ENCODE data around the gene GTPBP6.
"Not testable (repeated sequence)": the region's sequence is repeated elsewhere in the genome, so short reads cannot be mapped to it uniquely, and the experiment has no call there.

GTPBP6 gene

DNA sequence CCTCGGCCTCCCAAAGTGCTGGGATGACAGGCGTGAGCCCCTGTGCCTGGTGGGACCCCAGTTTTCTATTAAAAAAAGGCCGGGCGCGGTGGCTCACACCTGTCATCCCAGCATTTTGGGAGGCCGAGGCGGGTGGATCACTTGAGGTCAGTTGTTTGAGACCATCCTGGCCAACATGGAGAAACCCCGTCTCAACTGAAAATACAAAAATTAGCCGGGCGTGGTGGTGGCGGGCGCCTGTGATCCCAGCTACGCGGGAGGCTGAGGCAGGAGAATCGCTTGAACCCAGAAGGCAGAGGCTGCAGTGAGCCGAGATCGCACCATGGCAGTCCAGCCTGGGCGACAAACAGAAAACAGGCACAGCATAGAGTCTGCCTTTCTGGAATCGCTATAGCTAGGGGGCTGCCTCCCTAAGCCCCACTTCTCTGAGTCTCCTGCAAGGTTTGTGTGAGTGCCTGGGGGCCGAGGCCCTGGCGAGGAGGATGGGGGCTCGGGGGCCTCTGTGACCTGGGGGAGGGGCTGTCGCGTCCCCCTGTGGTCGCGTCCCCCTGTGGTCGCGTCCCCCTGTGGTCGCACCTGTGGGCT, 11.6 kb upstream of the GTPBP6 start:
- ATAC-seq (replicated peaks; ENCODE audit: extremely low read depth, poor library complexity, severe bottlenecking); H3K4me3 Mint-ChIP-seq; H3K36me3 Mint-ChIP-seq (ENCODE audit: insufficient read depth); H3K27ac Mint-ChIP-seq (ENCODE audit: low read depth); H3K9me3 Mint-ChIP-seq; H3K27me3 Mint-ChIP-seq; DNase-seq (ENCODE audit: low spot score in 2 of 2): not testable (repeated sequence)
- peaks cover 11% of the 10 kb centered on the region for H3K4me1 Mint-ChIP-seq

DNA sequence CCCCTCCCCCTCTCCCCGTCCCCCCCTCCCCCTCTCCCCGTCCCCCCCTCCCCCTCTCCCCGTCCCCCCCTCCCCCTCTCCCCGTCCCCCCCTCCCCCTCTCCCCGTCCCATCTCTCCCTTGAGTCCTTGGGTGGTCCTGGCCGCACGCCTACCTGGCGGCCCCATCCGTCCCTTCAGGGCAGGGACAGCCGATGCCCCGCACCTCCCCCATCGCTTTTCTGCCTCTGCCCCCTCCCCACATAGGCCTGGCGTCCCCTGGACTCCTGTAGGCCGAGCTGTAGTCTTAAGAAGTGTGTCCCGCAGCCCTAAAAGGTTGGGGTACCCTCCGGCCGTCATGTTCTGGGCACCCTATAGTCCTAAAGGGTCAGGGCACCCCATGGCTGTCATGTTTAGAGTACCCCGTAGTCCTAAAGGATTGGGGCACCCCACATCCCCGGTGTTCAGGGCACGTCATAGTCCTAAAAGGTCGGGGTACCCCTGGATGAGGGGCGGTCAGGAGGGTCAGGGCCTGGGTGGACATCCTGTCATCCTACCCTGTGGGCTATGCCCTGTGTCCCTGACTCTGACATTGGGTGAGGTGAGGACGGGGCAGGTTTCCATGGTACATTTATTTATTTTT, 10.8 kb upstream of the GTPBP6 start:
- H3K4me1 Mint-ChIP-seq, result peaks cover 16% of the 10 kb centered on the region
- ATAC-seq (replicated peaks; ENCODE audit: extremely low read depth, poor library complexity, severe bottlenecking) (no peak), DNase-seq (ENCODE audit: low spot score in 2 of 2) (no peak)
- no peaks in the 10 kb centered on the region for H3K36me3 Mint-ChIP-seq (ENCODE audit: insufficient read depth)
- H3K27ac Mint-ChIP-seq (ENCODE audit: low read depth), result no peak overlapping the region
- no peaks in the 10 kb centered on the region for H3K9me3 Mint-ChIP-seq
- no peaks in the 10 kb centered on the region for H3K27me3 Mint-ChIP-seq
- peak overlapping the region; percentile 20 for H3K4me3 Mint-ChIP-seq

DNA sequence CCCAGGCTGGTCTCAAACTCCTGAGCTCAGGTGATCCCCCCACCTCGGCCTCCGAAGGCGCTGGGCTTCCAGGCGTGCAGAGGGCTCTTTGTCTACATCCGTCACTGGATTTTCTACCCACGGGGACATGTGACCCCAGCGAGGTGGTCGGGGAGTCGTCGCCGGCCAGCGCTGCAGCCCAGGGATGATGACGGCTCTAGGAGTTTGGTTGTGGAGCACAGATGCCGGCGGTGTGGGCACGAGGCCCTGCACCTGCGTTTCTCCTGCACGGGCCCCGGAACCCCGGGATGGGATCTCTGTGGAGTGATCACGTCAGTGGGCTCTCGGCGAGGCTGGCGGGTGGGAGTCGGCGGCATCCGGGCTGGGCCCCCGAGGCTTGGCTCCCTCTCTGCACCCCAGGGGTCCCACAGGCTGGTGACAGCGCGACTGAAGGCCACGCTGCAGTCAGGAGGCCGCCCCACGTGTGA, 9.1 kb upstream of the GTPBP6 start:
- DNase-seq (ENCODE audit: low spot score in 2 of 2), result no peak
- Mint-ChIP-seq H3K9me3 (no peaks in the 10 kb centered on the region), H3K27me3 (no peaks in the 10 kb centered on the region), H3K27ac (ENCODE audit: low read depth) (no peak overlapping the region), H3K4me1 (peaks cover 27% of the 10 kb centered on the region), H3K4me3 (no peak overlapping the region), H3K36me3 (ENCODE audit: insufficient read depth) (peaks cover 15% of the 10 kb centered on the region)
- no peak for ATAC-seq (replicated peaks; ENCODE audit: extremely low read depth, poor library complexity, severe bottlenecking)

GRCh38 chrX:324664-325063, 6.1 kb upstream of the GTPBP6 start:
- H3K4me1 Mint-ChIP-seq, result peaks cover 31% of the 10 kb centered on the region
- H3K27me3 Mint-ChIP-seq; ATAC-seq (replicated peaks; ENCODE audit: extremely low read depth, poor library complexity, severe bottlenecking); H3K27ac Mint-ChIP-seq (ENCODE audit: low read depth); DNase-seq (ENCODE audit: low spot score in 2 of 2); H3K4me3 Mint-ChIP-seq; H3K9me3 Mint-ChIP-seq: not testable (repeated sequence)
- peaks cover 19% of the 10 kb centered on the region for H3K36me3 Mint-ChIP-seq (ENCODE audit: insufficient read depth)

- peaks cover 19% of the 10 kb centered on the region for H3K36me3 Mint-ChIP-seq (ENCODE audit: insufficient read depth)
- H3K27ac Mint-ChIP-seq (ENCODE audit: low read depth), result peak overlapping the region; percentile 97
- H3K4me1 Mint-ChIP-seq, result peaks cover 26% of the 10 kb centered on the region
- H3K4me3 Mint-ChIP-seq, result peak overlapping the region; percentile 67
- H3K27me3 Mint-ChIP-seq, result no peaks in the 10 kb centered on the region
- H3K9me3 Mint-ChIP-seq, result no peaks in the 10 kb centered on the region
- ATAC-seq (replicated peaks; ENCODE audit: extremely low read depth, poor library complexity, severe bottlenecking), result peak; percentile 29
- peak in 1 of 2 donors; percentile 34 for DNase-seq (ENCODE audit: low spot score in 2 of 2)
Measured at GRCh38 chrX:323721-324628, 5.4 kb upstream of the GTPBP6 start.

DNA sequence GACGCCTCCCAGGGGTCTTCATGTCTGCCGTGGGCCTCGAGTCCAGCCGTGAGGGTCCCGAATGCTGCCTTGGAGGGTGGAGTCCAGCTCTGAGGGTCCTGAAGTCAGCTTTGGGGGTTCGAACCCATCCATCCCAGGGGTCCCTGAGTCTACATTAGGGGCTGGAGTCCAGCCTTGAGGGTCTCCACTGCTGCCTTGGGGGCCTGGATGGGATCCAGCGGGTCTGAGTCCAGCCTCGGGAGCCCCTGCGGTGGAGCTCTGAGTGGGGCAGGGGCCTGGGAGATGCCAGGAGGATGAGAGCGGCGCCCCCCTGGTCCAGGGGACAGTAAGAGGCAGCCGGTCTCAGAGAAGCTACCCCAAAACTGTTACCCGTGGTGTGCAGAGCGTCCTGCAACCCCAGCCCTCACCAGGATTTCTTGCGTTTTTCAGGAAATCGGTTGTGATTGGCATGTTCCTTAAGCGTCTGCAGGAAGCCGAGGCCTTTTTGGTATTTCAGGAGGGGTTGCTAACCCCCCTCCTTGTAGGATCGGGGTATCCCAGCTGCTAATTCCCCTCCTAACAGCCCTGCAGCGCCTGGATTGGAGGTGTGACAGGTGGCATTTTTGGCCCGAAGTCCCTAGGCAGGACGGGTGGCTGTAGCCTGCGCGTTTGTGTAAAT, 1.7 kb upstream of the GTPBP6 start:
- Mint-ChIP-seq H3K27me3 (no peaks in the 10 kb centered on the region), H3K4me1 (peaks cover 34% of the 10 kb centered on the region), H3K36me3 (ENCODE audit: insufficient read depth) (peaks cover 32% of the 10 kb centered on the region), H3K4me3 (peak overlapping the region; percentile 78), H3K9me3 (no peaks in the 10 kb centered on the region), H3K27ac (ENCODE audit: low read depth) (peak overlapping the region; percentile 56)
- DNase-seq (ENCODE audit: low spot score in 2 of 2), result peak in 1 of 2 donors; percentile 30
- no peak for ATAC-seq (replicated peaks; ENCODE audit: extremely low read depth, poor library complexity, severe bottlenecking)

GRCh38 chrX:319579-320125, 1.1 kb upstream of the GTPBP6 start:
- ATAC-seq (replicated peaks; ENCODE audit: extremely low read depth, poor library complexity, severe bottlenecking) (no peak), DNase-seq (ENCODE audit: low spot score in 2 of 2) (no peak)
- Mint-ChIP-seq H3K4me3 (peak overlapping the region; percentile 78), H3K4me1 (peaks cover 29% of the 10 kb centered on the region), H3K9me3 (no peaks in the 10 kb centered on the region), H3K27ac (ENCODE audit: low read depth) (peak overlapping the region; percentile 95), H3K36me3 (ENCODE audit: insufficient read depth) (peaks cover 32% of the 10 kb centered on the region), H3K27me3 (no peaks in the 10 kb centered on the region)

DNA sequence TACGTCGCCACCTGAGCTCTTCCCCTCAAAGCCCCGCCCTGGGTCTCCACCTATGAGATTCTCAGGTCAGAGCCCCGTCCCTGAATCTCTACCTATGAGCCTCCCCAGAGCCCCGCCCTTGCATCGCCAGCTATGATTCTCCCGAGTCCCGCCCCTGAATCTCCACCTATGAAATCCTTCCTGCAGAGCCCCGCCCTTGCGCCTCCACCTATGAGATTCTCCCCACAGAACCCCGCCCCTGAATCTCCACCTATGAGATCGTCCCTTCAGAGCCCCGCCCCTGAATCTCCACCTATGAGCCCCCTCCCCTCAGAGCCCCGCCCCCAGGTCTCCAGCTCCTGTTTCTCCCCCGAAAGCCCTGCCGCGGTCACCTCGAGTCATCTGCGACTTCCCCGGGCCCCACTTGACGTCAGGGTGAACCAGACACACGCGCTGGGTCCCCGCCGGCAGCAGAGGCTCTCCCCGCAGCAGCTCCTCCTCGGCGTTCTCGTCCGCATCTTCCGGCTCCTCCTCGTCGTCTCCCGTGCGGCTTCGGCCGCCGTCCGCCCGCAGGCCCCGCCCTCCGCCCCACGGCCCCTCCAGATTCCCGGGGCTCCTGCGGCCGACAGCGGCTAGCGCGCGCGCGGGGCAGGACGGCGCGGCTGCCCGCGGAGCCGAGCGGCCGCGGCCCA, 393 bp downstream of the GTPBP6 start:
- peaks cover 22% of the 10 kb centered on the region for H3K4me1 Mint-ChIP-seq
- peak overlapping the region; percentile 78 for H3K4me3 Mint-ChIP-seq
- peaks cover 24% of the 10 kb centered on the region for H3K36me3 Mint-ChIP-seq (ENCODE audit: insufficient read depth)
- no peaks in the 10 kb centered on the region for H3K9me3 Mint-ChIP-seq
- DNase-seq (ENCODE audit: low spot score in 2 of 2), result peak; percentile 96 to 100
- H3K27me3 Mint-ChIP-seq, result no peaks in the 10 kb centered on the region
- H3K27ac Mint-ChIP-seq (ENCODE audit: low read depth), result peak overlapping the region; percentile 95
- peak; percentile 61 for ATAC-seq (replicated peaks; ENCODE audit: extremely low read depth, poor library complexity, severe bottlenecking)

DNA sequence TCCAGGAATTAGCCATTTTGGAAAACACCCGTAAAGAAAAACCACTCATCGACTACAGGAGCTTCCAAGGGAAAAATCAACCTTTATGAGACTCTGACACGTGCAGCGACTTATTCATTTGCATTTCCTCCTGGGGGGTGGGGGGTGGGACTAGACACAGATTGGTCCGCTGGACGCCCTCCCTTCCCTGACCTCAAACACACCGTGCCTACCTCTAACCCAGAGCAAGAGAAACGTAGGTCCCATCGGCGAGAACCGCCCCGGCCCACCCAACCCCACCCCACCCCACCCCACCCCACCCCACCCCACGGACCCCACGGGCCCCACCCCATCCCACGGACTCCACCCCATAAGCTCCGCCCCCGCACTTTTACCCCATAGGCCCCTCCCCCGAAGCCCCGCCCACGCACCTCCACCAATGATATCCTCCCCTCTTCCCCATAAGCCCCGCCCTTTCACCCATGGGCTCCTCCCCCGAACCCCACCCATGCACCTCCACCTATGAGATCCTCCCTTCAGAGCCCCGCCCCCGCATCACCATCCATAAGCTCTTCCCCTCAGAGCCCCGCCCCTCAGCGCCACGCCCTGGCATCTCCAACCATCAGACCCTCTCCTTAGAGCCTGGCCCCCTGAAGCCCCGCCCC, 1.1 kb downstream of the GTPBP6 start:
- ATAC-seq (replicated peaks; ENCODE audit: extremely low read depth, poor library complexity, severe bottlenecking), result no peak
- Mint-ChIP-seq H3K27me3 (no peaks in the 10 kb centered on the region), H3K4me1 (peaks cover 16% of the 10 kb centered on the region), H3K9me3 (no peaks in the 10 kb centered on the region), H3K27ac (ENCODE audit: low read depth) (peak overlapping the region; percentile 95), H3K4me3 (peak overlapping the region; percentile 78), H3K36me3 (ENCODE audit: insufficient read depth) (peaks cover 19% of the 10 kb centered on the region)
- no peak for DNase-seq (ENCODE audit: low spot score in 2 of 2)

- H3K27ac Mint-ChIP-seq (ENCODE audit: low read depth), result peak overlapping the region; percentile 95
- no peaks in the 10 kb centered on the region for H3K9me3 Mint-ChIP-seq
- peaks cover 14% of the 10 kb centered on the region for H3K4me1 Mint-ChIP-seq
- ATAC-seq (replicated peaks; ENCODE audit: extremely low read depth, poor library complexity, severe bottlenecking) (no peak), DNase-seq (ENCODE audit: low spot score in 2 of 2) (no peak)
- H3K36me3 Mint-ChIP-seq (ENCODE audit: insufficient read depth), result peaks cover 22% of the 10 kb centered on the region
- peak overlapping the region; percentile 78 for H3K4me3 Mint-ChIP-seq
- H3K27me3 Mint-ChIP-seq, result no peaks in the 10 kb centered on the region
Measured at GRCh38 chrX:316351-317325, 2.0 kb downstream of the GTPBP6 start.

Data from central memory CD8-positive, alpha-beta T cell (primary cell).